Stimulated activated CD8-positive, alpha-beta memory T cell treated with anti-CD3 and anti-CD28 coated beads, Interleukin-7, amount 100 ng/mL, for 24 hours (primary cell): Measurements from ENCODE around the gene SPRED2.

ENCODE experiments used
- DNase-seq: peaks from one replicate; pipeline ENCODE4 v3.0.0-alpha.2; 2020; ENCODE audit warnings: low read depth

Gene SPRED2

DNA sequence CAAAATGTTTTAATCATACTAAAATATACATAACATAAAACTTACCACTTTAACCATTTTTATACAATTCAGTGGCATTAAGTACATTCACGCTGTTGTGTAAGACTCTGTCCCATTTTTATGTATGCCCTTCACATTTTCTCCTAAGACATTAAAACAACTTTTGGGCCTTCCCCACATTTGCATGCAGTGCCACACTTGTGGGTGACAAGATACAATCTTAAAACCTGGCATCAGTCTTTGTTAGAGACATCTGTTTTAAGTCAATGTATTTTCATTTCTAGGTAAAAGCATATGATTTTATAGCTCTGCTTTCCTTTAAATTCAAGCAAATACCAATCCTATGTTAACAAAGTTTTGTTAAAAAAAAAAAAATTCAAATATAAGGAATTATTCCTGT lies 17.3 kb downstream of the SPRED2 start:
- DNase-seq = no peak

DNA sequence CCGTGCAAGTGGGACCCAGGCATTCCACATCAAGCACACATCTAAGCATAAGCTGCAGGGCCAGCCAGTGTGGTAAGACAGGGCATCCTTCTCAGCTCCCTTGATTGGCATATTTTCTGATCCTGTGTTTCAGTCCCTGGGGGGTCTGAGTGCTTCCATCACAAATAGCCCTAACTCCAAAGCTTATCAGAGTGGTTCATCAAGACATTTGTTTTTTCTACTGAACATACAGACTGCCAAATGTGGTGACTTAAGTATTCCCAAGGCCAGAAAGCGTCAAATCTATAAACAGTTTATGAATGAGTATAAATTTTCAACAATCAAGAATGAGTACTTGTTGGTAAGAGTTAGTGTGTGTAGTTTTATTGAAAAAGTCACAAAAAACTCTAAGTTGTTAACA lies 18.8 kb downstream of the SPRED2 start:
- no peak for DNase-seq

DNA sequence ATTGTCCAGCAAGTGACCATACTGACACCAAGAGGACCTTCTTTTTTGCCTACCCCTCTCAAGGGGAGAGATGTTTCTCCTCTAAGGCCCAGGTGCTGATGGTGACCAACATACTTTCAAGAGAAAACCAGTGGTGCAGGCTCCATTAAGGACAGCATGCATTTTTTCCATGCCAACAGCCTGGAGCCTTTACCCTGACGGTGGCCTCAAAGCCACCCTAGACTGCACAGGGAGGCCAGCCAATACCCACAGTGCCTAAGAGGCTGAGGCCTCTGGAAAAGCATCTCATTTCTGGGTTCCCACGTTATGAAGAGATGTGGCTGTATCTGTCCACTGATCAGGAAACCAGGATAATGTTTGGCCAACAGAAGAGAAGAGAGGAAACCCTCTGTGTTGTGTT lies 19.3 kb downstream of the SPRED2 start:
- DNase-seq = no peak

DNA sequence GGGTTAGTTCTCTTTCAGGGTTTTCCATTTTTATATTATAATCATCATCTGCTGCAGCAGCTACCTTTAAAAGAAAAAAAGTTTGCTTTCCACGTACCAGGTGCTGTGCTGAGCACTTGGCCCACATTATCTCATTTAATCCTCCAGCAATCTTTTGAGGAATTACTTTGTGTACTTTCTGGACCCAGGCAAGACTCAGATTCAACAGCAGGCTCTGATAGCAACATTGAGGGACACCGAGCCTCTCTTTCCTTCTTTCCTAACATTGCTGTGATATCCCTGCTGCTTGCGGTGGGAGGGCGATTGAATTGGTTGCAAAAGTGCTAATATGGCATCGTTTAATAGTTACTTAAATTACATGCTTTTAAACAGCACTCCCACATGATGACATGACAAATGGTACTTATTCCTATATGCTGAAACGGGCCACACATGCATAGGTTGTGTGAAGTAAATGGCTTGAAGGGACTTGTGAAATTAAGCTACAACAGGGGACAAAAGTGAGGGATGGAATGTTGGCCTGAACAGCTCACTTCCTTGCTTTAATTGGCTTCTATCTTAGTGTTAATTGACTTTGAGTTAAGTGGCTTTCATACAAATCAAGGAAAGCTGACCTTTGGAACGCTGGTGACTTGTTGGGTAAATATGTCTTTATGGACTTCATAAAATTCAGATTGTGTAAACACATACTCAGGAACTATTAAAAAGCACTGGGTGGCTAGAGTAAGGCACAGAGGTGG lies 21.2 kb downstream of the SPRED2 start:
- DNase-seq = no peak

- DNase-seq = no peak
These were observed 23.4 kb downstream of the SPRED2 start for GRCh38 chr2:65409045-65409444.

DNA sequence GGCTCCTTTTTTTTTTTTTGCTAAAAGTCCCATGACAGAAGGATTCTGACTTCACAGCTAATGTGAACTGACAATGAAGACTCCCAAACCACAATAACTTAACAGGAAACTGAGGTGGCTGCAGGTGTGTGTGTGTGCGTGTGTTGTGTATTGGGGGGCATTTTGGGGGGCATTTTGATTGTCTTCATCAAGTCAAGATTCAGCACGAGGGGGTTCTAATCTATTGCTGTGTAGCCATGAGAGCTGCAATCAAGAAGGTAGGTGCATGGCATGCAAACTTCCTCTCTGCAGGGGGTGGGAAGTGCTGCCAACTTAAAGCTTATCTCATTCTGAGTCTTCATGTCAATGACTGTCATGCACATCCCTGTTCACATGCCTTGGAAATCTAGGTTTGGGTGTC lies 25.2 kb downstream of the SPRED2 start:
- no peak for DNase-seq

GRCh38 chr2:65404988-65405697 lies 27.3 kb downstream of the SPRED2 start:
- DNase-seq = no peak

DNA sequence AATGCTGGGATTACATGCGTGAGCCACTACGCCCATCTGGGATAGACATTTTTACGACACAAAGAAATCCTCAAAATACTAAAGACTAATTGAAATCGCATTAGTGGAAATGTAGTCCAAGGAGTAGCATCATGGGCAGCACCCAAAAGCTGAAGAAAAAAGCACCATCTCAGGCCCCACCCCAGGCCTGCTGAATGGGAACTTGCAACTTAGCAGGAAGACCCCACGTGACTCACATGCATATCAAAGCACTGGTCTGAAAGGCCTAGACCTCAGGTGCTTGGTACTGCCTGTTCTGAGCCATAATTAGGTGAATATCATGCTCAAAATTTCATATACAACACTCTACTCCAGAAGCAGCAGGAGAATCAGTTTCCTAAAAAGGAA lies 28.9 kb downstream of the SPRED2 start:
- no peak for DNase-seq

DNA sequence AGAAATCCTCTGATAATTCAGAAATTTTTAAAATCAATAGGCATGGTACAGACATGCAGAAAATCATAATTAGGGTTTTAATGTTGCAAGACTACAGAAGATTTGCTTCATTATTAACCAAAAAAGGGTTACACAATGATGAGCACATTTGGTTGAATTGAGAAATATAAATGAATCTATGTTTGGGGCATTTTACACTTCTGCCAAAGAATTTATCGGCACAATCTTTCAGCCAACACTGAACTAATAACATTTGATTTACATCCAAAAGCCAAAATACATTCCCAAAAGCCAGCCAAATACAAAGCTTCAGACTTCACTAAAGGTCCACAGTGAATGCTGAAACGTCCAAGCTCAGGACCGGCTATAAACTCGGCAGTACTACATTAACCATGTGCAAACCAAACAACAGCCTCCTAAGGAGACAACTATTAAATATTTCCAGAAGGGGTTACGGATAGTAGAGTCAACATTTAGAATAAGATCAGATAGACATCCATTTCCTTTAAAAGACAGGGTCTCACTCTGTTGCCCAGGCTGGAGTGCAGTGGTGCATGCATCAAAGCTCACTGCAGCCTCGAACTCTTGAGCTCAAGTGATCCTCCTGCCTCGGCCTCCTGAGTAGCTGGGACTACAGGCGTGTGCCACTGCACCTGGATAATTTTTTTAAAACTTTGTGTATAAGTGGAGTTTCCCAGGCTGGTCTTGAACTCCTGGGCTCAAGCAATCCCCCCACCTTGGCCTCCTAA lies 29.4 kb downstream of the SPRED2 start:
- no peak for DNase-seq

- DNase-seq = no peak
These were observed 30.1 kb downstream of the SPRED2 start for GRCh38 chr2:65402323-65402722.

DNA sequence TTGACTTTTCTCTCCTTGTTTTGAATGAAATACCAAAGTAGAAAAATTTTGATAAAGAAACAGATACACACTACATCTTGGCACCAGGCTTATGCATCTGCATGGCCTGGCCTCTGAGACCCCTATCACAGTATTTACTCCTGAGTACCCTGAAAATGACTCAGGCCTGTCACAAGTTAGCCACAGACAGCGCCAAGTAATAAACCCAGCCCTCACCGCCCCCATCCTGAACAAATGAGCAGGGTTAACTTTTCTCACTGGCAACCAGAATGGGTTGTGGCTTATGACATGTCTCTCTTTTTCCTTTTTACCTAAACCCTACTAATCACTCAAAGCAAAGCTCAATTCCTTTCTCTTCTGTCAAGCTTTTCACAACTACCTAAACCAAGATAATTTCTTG lies 35.3 kb downstream of the SPRED2 start:
- no peak for DNase-seq

DNA sequence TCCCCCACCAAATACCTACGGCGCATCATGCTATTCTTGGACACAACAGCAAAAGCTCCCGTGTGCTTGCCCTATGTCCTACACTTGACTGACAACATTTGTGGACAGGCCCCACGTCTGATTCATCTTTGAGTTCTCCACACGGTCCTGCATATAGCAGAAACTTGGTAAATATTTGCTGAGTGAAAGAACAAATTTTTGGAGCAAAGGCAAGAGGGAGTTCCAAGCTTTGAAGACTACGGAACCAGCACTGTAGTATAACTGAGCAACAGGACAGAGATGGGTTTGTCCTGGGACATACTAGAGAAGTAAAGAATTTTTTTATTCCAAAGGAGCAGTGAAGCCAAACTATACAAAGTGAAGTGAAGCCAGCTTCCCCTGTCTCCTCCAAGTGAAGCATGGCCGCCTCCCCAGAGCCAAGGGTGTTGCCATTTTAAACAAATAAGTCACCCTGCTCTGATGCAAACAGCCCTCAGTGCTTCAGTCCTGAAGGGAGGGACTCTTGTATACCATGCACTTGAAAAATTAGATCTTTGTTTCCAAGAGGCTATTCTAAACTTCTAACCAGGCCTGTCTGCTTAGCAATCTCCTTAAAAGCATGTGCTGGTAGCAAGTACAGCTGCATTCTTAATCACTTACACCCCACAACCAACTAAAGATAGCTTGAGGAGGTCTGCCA lies 35.9 kb downstream of the SPRED2 start:
- no peak for DNase-seq

GRCh38 chr2:65395621-65396347 lies 36.6 kb downstream of the SPRED2 start:
- no peak for DNase-seq

DNA sequence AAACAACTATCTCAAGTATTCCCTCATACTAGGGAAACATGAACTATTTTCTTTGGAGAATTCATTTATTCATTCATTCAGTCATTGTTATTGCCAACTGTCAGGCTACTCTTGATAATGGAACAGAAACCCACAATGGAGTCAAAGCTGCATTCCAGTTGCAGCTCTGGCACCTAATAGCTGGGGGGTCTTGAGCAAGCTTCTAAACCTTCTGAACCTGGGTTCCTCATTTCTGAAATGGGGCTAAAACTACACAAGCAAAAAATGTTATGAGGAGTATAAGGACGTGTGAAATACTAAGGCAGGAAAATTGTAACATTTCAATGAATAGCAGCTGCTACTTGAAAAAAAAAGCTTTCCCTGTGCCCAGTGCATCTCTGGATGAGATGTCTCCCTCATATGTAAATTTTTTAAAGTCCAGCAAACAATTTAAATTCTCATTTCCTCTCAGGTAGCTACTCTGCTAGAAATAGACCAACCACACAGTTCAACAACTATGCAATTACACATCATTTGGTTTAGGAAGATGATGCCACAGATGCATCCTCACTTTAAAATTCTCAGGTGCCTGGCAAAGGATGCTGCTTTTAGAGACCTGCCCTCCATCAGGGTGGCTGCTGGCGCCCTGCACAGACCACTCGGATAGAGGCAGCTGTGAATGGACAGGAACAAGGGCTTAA lies 38.5 kb downstream of the SPRED2 start:
- no peak for DNase-seq

DNA sequence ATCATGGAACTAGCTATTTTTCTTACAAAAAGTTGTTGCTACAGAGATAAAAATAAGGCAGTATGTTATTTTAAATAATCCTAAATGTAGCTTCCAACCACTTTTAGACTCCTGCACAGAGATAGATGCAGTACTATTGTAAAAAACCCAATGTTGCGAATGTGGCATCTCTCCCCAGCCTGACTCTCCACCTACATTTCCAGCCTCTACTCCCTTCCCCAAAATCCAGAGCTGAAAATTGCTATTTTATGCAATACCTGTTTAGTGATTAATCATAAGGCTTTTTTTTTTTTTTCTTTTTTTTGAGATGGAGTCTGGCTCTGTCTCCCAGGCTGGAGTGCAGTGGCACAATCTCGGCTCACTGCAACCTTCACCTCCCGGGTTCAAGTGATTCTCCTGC lies 39.4 kb downstream of the SPRED2 start:
- DNase-seq = no peak

GRCh38 chr2:65392609-65393008 lies 39.8 kb downstream of the SPRED2 start:
- DNase-seq = no peak

DNA sequence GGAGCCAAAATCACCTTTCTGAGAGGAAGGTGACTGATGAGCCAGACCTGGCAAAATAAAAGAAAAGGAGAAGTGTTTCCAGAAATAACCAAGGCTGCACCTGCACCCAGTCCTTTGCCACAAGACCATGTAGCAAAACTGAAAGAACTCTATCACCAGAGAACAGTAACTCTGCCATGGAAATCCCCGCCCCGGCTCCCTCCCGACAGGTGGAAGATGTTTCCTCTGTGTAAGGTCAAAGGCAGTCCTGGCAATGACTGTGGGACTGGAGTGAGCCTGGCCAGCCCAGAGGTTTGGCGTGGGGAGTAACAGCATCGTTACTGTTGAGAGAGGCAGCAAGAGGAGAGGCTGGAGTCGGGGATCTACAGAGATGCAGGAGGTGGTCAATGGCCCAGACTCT lies 42.3 kb downstream of the SPRED2 start:
- DNase-seq = no peak

DNA sequence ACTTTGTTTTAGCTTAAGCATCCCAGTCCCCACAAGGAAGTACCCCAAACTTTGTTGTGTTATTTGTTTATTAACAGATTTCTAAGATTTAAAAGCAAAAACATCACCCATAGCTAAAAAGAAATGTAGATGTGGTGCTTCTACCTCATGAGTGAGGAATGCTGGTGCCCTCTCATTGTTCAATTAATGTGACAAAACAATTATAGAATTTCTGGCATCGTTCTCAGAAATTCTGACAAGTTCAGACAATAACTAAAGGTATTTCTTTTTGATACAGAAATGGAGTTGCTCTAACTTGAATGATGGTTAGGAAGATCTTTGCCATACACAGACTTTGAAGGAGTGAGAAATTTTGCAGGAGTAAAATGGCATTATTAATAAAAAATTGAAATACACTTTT lies 42.9 kb downstream of the SPRED2 start:
- DNase-seq = no peak

DNA sequence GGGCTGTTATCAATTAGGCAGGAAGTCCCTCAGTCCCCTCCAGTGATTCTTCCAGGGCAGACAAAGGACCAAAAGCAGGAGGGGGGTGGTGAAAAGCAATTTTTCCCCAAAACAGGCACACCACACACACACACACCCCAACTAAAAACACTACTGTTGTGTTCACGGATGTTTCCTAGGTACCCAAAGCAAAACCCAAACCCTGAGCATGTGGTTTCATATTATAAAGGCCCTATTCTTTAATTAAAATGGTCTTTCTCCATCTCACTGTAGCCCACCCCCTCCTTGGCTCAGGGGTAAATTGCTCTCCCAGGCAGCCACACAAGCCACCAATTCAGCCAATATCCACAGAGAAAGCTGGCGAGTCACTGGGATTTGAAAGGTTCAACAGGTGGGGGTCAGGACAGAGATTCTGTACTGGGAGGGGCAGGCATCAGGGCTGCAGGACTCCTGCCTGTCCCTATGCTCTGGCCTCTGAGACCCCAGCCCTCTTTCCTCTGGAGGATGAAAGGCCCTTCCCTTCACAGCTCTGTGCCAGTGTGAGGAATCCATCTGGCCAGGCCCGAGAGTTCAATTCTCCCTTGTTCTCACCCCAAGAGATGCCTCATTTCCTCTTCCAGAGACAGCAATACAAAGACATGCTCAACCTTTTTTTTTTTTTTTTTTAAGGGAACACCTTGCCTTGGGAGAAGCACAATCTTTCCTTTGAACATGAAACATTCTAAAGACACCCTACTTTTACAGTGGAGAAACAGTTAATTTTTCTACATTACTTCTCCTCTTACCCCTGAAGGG lies 43.6 kb downstream of the SPRED2 start:
- DNase-seq = no peak

DNA sequence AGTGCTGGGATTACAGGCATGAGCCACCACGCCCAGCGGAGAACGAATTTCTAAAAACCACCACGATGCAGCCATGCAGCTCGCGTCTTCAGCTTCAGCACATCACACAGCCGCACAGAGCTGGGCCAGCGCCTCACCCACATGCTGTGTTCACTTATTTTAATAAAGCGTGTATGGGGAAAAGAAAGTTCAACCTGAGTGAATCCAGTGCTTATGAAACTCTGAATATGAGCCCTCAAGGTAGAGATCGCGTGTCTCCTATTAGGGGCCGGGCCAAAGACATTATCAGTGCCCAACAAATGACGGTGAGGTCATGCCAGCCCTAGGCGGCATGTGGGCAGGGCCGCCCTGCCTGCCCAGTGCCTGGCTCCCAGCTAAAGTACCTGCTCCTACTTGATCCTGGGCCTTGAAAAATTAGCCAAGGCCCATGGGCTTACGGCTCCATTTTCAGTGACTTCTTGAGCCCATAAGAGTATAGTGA lies 44.3 kb downstream of the SPRED2 start:
- DNase-seq = no peak
